K562 (cell line): ENCODE measurements around the gene NKG7. TPM values are rescaled to one million over a fixed set of nuclear protein-coding genes. Genes with fewer than 3 reads are reported as not detected.

ENCODE experiments used
- BACH1 ChIP-seq: fragments of 200-800 bp; sonication (Bioruptor generic); IDR thresholded peaks from 2 replicates; pipeline ENCODE4 v1.6.1; 2016; ENCODE audit warnings: missing genetic modification characterization, missing compliant biosample characterization
- BCOR ChIP-seq: fragments of 450-650 bp; IDR thresholded peaks from 2 replicates; pipeline ENCODE4 v1.6.1; 2016
- GABPA ChIP-seq: fragments of 200-800 bp; sonication (Bioruptor generic); conservative IDR thresholded peaks from 2 replicates; pipeline ENCODE4 v1.6.1; 2016; ENCODE audit warnings: low read depth, missing genetic modification characterization, missing compliant biosample characterization
- HDAC3 ChIP-seq: fragments of 450-650 bp; IDR thresholded peaks from 2 replicates; pipeline ENCODE4 v1.6.1; 2018; ENCODE audit warnings: borderline replicate concordance, mild to moderate bottlenecking, moderate library complexity; ENCODE audit not compliant: partially characterized antibody
- HSF4 ChIP-seq: fragments of 250-450 bp; sonication (Bioruptor Pico); IDR thresholded peaks from 2 replicates; pipeline ENCODE4 v2.1.2; 2022; ENCODE audit warnings: mild to moderate bottlenecking, moderate library complexity, borderline replicate concordance
- IRF1 ChIP-seq: sonication (generic); formaldehyde crosslinking; IDR thresholded peaks from 2 replicates; pipeline ENCODE4 v1.8.0; 2022; ENCODE audit warnings: missing genetic modification reagents, mild to moderate bottlenecking, borderline replicate concordance
- PCBP1 ChIP-seq: fragments of 200-400 bp; formaldehyde crosslinking; IDR thresholded peaks from 2 replicates; pipeline ENCODE4 v1.6.1; 2018; ENCODE audit warnings: mild to moderate bottlenecking, low read depth, low read length; ENCODE audit not compliant: poor library complexity, severe bottlenecking
- REST ChIP-seq, 2 experiments: fragments of 450-650 bp; formaldehyde crosslinking in 1 of 2; IDR thresholded peaks; 2 replicates each; pipeline versions ENCODE4 v1.4.0 to v1.6.1; 2014 to 2020; ENCODE audit warnings: mild to moderate bottlenecking in 2 of 2, borderline replicate concordance in 1 of 2, low read depth in 1 of 2
- SIN3B ChIP-seq: fragments of 450-650 bp; IDR thresholded peaks from 2 replicates; pipeline ENCODE4 v1.6.1; 2017; ENCODE audit warnings: low read depth, mild to moderate bottlenecking, moderate library complexity
- polyA plus RNA-seq, 8 experiments: library from polyadenylated mRNA; depleted of rRNA in 4 of 8; stranded (reverse) in 5 of 8; unstranded in 3 of 8; fragments of >200 nt; fragmentation: Nextera tagmentation in 2 of 8; fragmentation: Illumina TruSeq in 1 of 8; extraction: Ambion mirVana in 2 of 8; extraction: Trizol in 1 of 8; gene quantifications; 2 replicates each; pipeline versions ENCODE4 v1.2.1 to v1.2.3, GENCODE V29; 2011 to 2014; ENCODE audit warnings: inconsistent platforms in 1 of 8, missing spikeins in 1 of 8
- total RNA-seq, 7 experiments: library from RNA; depleted of rRNA in 6 of 7; stranded (reverse); fragments of >200 nt in 6 of 7; fragmentation: Illumina TruSeq in 2 of 7; extraction: Trizol in 2 of 7; gene quantifications; 2 replicates each; pipeline versions ENCODE4 v1.2.1 to v1.2.3, GENCODE V29; 2011 to 2021; ENCODE audit warnings: low replicate concordance in 1 of 7
- TF ChIP-seq, protein P1 (sequence below): sonication (generic); formaldehyde crosslinking; IDR thresholded peaks from 2 replicates; pipeline ENCODE4 v1.8.0; 2022; ENCODE audit warnings: missing genetic modification reagents, mild to moderate bottlenecking, moderate library complexity, borderline replicate concordance
- TF ChIP-seq, protein P2 (sequence below): fragments of 250-450 bp; sonication (Bioruptor Pico); IDR thresholded peaks from 2 replicates; pipeline ENCODE4 v1.8.0; 2021; ENCODE audit warnings: mild to moderate bottlenecking, moderate library complexity
- TF ChIP-seq, protein P3 (sequence below): fragments of 200-800 bp; sonication (Bioruptor generic); IDR thresholded peaks from 2 replicates; pipeline ENCODE4 v1.6.1; 2017; ENCODE audit warnings: missing genetic modification characterization, missing compliant biosample characterization

The NKG7 gene
- total and polyA plus RNA-seq, 9 of the 15 experiments (the other 6 are each of a cell fraction or from before 2014, with no cell fraction given), result 0.30 to 0.70 (median 0.51) TPM; not detected in 2

DNA sequence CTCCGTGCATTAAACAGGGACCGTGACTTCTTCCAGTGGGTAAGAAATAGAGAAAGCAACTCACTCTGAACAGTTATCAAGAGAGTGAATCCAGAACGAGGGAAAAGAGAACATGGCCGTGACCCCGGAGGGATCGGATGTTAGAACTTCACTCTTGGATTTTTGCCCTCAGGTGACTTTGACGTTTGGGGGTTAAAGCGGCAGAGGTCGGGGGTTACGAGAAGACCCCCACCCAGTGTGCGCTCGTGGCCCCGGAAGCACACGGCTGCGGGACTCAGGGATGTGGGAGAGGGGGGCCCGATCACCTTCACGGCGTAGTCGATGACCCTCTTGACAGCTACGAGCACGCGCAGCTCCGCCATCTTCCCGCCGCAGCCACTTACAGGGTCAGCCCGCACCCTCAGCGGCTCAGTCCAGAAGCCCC lies 6.5 kb downstream of the NKG7 start, which contains the start of gene ETFB (continued):
- TF ChIP-seq, protein P1, sequence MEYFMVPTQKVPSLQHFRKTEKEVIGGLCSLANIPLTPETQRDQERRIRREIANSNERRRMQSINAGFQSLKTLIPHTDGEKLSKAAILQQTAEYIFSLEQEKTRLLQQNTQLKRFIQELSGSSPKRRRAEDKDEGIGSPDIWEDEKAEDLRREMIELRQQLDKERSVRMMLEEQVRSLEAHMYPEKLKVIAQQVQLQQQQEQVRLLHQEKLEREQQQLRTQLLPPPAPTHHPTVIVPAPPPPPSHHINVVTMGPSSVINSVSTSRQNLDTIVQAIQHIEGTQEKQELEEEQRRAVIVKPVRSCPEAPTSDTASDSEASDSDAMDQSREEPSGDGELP (CRISPR knock-in tag), result peak; percentile 26; the same call in 1 of the 2 replicates
- no peak for TF ChIP-seq GABPA (tag)
- TF ChIP-seq PCBP1, result no peak
- no peak for TF ChIP-seq BACH1 (tag)
- no peak for TF ChIP-seq REST (IDR thresholded peaks at IDR 0.05; ENCODE audit: borderline replicate concordance)
- TF ChIP-seq REST (CRISPR knock-in tag; IDR thresholded peaks at IDR 0.05; ENCODE audit: low read depth), result no peak
- TF ChIP-seq, protein P2, sequence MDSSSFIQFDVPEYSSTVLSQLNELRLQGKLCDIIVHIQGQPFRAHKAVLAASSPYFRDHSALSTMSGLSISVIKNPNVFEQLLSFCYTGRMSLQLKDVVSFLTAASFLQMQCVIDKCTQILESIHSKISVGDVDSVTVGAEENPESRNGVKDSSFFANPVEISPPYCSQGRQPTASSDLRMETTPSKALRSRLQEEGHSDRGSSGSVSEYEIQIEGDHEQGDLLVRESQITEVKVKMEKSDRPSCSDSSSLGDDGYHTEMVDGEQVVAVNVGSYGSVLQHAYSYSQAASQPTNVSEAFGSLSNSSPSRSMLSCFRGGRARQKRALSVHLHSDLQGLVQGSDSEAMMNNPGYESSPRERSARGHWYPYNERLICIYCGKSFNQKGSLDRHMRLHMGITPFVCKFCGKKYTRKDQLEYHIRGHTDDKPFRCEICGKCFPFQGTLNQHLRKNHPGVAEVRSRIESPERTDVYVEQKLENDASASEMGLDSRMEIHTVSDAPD, result no peak
- no peak for TF ChIP-seq HSF4 (CRISPR knock-in tag)
- TF ChIP-seq BCOR, result 0 out of 2 replicates have a peak, but pooled peaks have one; percentile 31
- TF ChIP-seq, protein P3, sequence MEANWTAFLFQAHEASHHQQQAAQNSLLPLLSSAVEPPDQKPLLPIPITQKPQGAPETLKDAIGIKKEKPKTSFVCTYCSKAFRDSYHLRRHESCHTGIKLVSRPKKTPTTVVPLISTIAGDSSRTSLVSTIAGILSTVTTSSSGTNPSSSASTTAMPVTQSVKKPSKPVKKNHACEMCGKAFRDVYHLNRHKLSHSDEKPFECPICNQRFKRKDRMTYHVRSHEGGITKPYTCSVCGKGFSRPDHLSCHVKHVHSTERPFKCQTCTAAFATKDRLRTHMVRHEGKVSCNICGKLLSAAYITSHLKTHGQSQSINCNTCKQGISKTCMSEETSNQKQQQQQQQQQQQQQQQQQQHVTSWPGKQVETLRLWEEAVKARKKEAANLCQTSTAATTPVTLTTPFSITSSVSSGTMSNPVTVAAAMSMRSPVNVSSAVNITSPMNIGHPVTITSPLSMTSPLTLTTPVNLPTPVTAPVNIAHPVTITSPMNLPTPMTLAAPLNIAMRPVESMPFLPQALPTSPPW (CRISPR knock-in tag), result no peak
- no peak for TF ChIP-seq HDAC3
- TF ChIP-seq IRF1 (CRISPR knock-in tag), result no peak
- TF ChIP-seq SIN3B, result no peak
